ENCODE measurements around the gene GTF2IRD1.

GRCh38 chr7:74617180-74617744 is 163.6 kb downstream of the GTF2IRD1 start:
- TF ChIP-seq, protein P1, sequence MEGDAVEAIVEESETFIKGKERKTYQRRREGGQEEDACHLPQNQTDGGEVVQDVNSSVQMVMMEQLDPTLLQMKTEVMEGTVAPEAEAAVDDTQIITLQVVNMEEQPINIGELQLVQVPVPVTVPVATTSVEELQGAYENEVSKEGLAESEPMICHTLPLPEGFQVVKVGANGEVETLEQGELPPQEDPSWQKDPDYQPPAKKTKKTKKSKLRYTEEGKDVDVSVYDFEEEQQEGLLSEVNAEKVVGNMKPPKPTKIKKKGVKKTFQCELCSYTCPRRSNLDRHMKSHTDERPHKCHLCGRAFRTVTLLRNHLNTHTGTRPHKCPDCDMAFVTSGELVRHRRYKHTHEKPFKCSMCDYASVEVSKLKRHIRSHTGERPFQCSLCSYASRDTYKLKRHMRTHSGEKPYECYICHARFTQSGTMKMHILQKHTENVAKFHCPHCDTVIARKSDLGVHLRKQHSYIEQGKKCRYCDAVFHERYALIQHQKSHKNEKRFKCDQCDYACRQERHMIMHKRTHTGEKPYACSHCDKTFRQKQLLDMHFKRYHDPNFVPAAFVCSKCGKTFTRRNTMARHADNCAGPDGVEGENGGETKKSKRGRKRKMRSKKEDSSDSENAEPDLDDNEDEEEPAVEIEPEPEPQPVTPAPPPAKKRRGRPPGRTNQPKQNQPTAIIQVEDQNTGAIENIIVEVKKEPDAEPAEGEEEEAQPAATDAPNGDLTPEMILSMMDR (IDR thresholded peaks at IDR 0.05; ENCODE audit: low read depth, low read length): no peak
- peak; percentile 60 for TF ChIP-seq POLR2A (IDR thresholded peaks at IDR 0.05; ENCODE audit: extremely low read depth, insufficient read length)

All from NB4 (cell line).